Measurements from ENCODE around the gene RIMKLA. TPM values are rescaled to one million over a fixed set of nuclear protein-coding genes. Genes with fewer than 3 reads are reported as not detected.

The RIMKLA gene
- total RNA-seq, 1 donor from 2014 or later, result 0.20 TPM

DNA sequence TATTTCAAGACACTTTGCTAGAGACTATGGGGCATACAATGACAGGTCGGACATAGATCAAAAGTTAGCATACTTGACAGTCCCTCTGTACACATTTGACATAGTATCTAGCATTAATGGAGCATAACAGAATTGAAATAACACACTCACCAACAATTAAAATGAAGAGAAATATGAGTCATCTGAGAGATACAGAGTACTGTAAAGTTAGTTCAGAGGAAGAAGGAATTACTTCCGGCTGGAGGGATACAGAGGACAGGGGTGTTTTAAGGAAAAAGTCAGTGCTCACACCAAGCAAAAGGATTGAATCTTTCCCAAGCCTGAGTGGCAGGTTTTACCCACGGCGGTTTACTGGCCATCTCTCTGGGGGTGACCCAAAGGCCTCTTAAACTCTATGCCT, 72.8 kb downstream of the RIMKLA start:
- TF ChIP-seq, protein P1, sequence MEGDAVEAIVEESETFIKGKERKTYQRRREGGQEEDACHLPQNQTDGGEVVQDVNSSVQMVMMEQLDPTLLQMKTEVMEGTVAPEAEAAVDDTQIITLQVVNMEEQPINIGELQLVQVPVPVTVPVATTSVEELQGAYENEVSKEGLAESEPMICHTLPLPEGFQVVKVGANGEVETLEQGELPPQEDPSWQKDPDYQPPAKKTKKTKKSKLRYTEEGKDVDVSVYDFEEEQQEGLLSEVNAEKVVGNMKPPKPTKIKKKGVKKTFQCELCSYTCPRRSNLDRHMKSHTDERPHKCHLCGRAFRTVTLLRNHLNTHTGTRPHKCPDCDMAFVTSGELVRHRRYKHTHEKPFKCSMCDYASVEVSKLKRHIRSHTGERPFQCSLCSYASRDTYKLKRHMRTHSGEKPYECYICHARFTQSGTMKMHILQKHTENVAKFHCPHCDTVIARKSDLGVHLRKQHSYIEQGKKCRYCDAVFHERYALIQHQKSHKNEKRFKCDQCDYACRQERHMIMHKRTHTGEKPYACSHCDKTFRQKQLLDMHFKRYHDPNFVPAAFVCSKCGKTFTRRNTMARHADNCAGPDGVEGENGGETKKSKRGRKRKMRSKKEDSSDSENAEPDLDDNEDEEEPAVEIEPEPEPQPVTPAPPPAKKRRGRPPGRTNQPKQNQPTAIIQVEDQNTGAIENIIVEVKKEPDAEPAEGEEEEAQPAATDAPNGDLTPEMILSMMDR (IDR thresholded peaks at IDR 0.05; ENCODE audit: insufficient read depth, low read depth, low read length), result no peak
- TF ChIP-seq EZH2 (IDR thresholded peaks at IDR 0.05; ENCODE audit: insufficient read depth, low read length), result no peak
- FAIRE-seq (no peak), DNase-seq (ENCODE audit: low read depth) (peak; percentile 17)
- H3K27me3 ChIP-seq (ENCODE audit: insufficient read depth, low read length), result no peaks in the 10 kb centered on the region
- no peak overlapping the region for H3K4me3 Mint-ChIP-seq (ENCODE audit: unreplicated experiment)
- H3K9ac ChIP-seq (ENCODE audit: low read length), result no peak overlapping the region
- peaks cover 8% of the 10 kb centered on the region for H3K79me2 ChIP-seq (ENCODE audit: insufficient read depth, low read length)
- no peak overlapping the region for H3K27ac ChIP-seq (ENCODE audit: low read depth, low read length)
- no peaks in the 10 kb centered on the region for H3K9me3 ChIP-seq (ENCODE audit: insufficient read depth, low read depth, low read length)
- no peak overlapping the region for H2AFZ ChIP-seq (ENCODE audit: low read depth, low read length)
- H3K4me1 ChIP-seq (ENCODE audit: insufficient read depth, low read length), result peaks cover 15% of the 10 kb centered on the region
- peaks cover 16% of the 10 kb centered on the region for H3K4me1 Mint-ChIP-seq (ENCODE audit: low read depth, unreplicated experiment)
- no peaks in the 10 kb centered on the region for H4K20me1 ChIP-seq (ENCODE audit: insufficient read depth, low read length)
- H3K36me3 Mint-ChIP-seq (ENCODE audit: low read depth, unreplicated experiment), result peaks cover 3% of the 10 kb centered on the region
- H3K27ac Mint-ChIP-seq (ENCODE audit: unreplicated experiment), result no peak overlapping the region
- no peak overlapping the region for H3K4me3 ChIP-seq (ENCODE audit: insufficient read depth, low read depth, low read length)
- H3K9me3 Mint-ChIP-seq (ENCODE audit: unreplicated experiment), result peaks cover 3% of the 10 kb centered on the region
- H3K4me2 ChIP-seq (ENCODE audit: low read length), result no peak overlapping the region
- H3K36me3 ChIP-seq (ENCODE audit: insufficient read depth, low read length), result no peaks in the 10 kb centered on the region
- no peaks in the 10 kb centered on the region for H3K27me3 Mint-ChIP-seq (ENCODE audit: low read depth, unreplicated experiment)

DNA sequence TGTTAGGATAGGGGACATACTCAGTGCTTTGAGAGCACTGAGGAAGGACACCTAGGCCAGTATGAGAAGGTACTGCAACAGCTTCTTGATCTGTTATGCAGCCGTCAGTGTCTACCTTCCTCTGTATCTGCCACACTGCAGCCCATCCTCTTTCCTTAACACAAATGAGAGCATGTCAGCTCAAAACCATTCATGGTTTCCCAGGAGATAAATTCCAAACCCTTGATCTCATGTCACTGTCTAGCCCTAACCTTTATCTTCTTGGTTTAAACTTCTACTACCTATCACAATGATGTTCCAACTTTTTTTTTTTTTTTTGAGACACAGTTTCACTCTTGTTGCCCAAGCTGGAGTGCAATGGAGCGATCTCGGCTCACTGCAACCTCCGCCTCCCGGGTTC, 73.8 kb downstream of the RIMKLA start:
- FAIRE-seq, result no peak
- Mint-ChIP-seq H3K36me3 (ENCODE audit: low read depth, unreplicated experiment) (peaks cover 3% of the 10 kb centered on the region), H3K27ac (ENCODE audit: unreplicated experiment) (peak overlapping the region; percentile 23), H3K4me1 (ENCODE audit: low read depth, unreplicated experiment) (peaks cover 16% of the 10 kb centered on the region), H3K27me3 (ENCODE audit: low read depth, unreplicated experiment) (no peaks in the 10 kb centered on the region), H3K4me3 (ENCODE audit: unreplicated experiment) (no peak overlapping the region), H3K9me3 (ENCODE audit: unreplicated experiment) (peaks cover 3% of the 10 kb centered on the region)
- peaks cover 8% of the 10 kb centered on the region for H3K79me2 ChIP-seq (ENCODE audit: insufficient read depth, low read length)
- no peak overlapping the region for H3K4me3 ChIP-seq (ENCODE audit: insufficient read depth, low read depth, low read length)
- TF ChIP-seq EZH2 (IDR thresholded peaks at IDR 0.05; ENCODE audit: insufficient read depth, low read length), result no peak
- TF ChIP-seq, protein P1 (IDR thresholded peaks at IDR 0.05; ENCODE audit: insufficient read depth, low read depth, low read length), result no peak
- H3K9ac ChIP-seq (ENCODE audit: low read length), result no peak overlapping the region
- H3K27me3 ChIP-seq (ENCODE audit: insufficient read depth, low read length), result no peaks in the 10 kb centered on the region
- H3K27ac ChIP-seq (ENCODE audit: low read depth, low read length), result no peak overlapping the region
- peaks cover 1% of the 10 kb centered on the region for H3K36me3 ChIP-seq (ENCODE audit: insufficient read depth, low read length)
- peaks cover 15% of the 10 kb centered on the region for H3K4me1 ChIP-seq (ENCODE audit: insufficient read depth, low read length)
- no peak overlapping the region for H2AFZ ChIP-seq (ENCODE audit: low read depth, low read length)
- no peaks in the 10 kb centered on the region for H3K9me3 ChIP-seq (ENCODE audit: insufficient read depth, low read depth, low read length)
- no peak for DNase-seq (ENCODE audit: low read depth)
- no peaks in the 10 kb centered on the region for H4K20me1 ChIP-seq (ENCODE audit: insufficient read depth, low read length)
- no peak overlapping the region for H3K4me2 ChIP-seq (ENCODE audit: low read length)

GRCh38 chr1:42456010-42456753, 75.6 kb downstream of the RIMKLA start, which contains the start of the genes PPCS and ZMYND12:
TSS of gene PPCS (plus strand) at chr1:42456543. CDS start at chr1:42456566, 23 bp downstream.
TSS of gene ZMYND12 (minus strand) at chr1:42456022. CDS start at chr1:42455997, 25 bp downstream.
- Histone ChIP-seq H4K20me1 (ENCODE audit: insufficient read depth, low read length) (no peaks in the 10 kb centered on the region), H3K79me2 (ENCODE audit: insufficient read depth, low read length) (peaks cover 8% of the 10 kb centered on the region), H3K4me1 (ENCODE audit: insufficient read depth, low read length) (peaks cover 15% of the 10 kb centered on the region), H2AFZ (ENCODE audit: low read depth, low read length) (peak within 1 kb of the TSS; percentile 98), H3K27me3 (ENCODE audit: insufficient read depth, low read length) (no peaks in the 10 kb centered on the region), H3K36me3 (ENCODE audit: insufficient read depth, low read length) (peaks cover 6% of the 10 kb centered on the region), H3K9ac (ENCODE audit: low read length) (peak within 1 kb of the TSS; percentile 86), H3K27ac (ENCODE audit: low read depth, low read length) (peak within 1 kb of the TSS; percentile 62), H3K4me3 (ENCODE audit: insufficient read depth, low read depth, low read length) (peak within 1 kb of the TSS; percentile 86), H3K4me2 (ENCODE audit: low read length) (peak within 1 kb of the TSS; percentile 98), H3K9me3 (ENCODE audit: insufficient read depth, low read depth, low read length) (no peaks in the 10 kb centered on the region)
- H3K4me3 Mint-ChIP-seq (ENCODE audit: unreplicated experiment), result peak within 1 kb of the TSS; percentile 89
- FAIRE-seq (no peak), DNase-seq (ENCODE audit: low read depth) (peak; percentile 85)
- H3K27ac Mint-ChIP-seq (ENCODE audit: unreplicated experiment), result peak within 1 kb of the TSS; percentile 98
- peaks cover 3% of the 10 kb centered on the region for H3K9me3 Mint-ChIP-seq (ENCODE audit: unreplicated experiment)
- TF ChIP-seq, protein P1 (IDR thresholded peaks at IDR 0.05; ENCODE audit: insufficient read depth, low read depth, low read length), result no peak
- TF ChIP-seq EZH2 (IDR thresholded peaks at IDR 0.05; ENCODE audit: insufficient read depth, low read length), result no peak
- peaks cover 3% of the 10 kb centered on the region for H3K36me3 Mint-ChIP-seq (ENCODE audit: low read depth, unreplicated experiment)
- peaks cover 13% of the 10 kb centered on the region for H3K4me1 Mint-ChIP-seq (ENCODE audit: low read depth, unreplicated experiment)
- H3K27me3 Mint-ChIP-seq (ENCODE audit: low read depth, unreplicated experiment), result no peaks in the 10 kb centered on the region
